ENCODE data around the gene RECQL. TPM values are rescaled to one million over a fixed set of nuclear protein-coding genes. Genes with fewer than 3 reads are reported as not detected.

RECQL gene
- total RNA-seq, 2 donors from 2014 or later = 39.8 to 66.5 TPM

- Histone ChIP-seq H3K9ac (ENCODE audit: extremely low read depth, low read length, poor library complexity, severe bottlenecking) (no peak overlapping the region), H3K4me1 (ENCODE audit: control insufficient read depth, insufficient read depth, low read length) (no peaks in the 10 kb centered on the region), H3K9me3 (ENCODE audit: control insufficient read depth, low read length) (no peaks in the 10 kb centered on the region), H3K27ac (ENCODE audit: low read depth, low read length) (no peak overlapping the region), H3K4me3 (ENCODE audit: low read length) (no peak overlapping the region), H3K27me3 (ENCODE audit: control insufficient read depth, insufficient read depth, low read length, poor library complexity, severe bottlenecking) (no peaks in the 10 kb centered on the region), H3K36me3 (ENCODE audit: control insufficient read depth, insufficient read depth, low read length) (no peaks in the 10 kb centered on the region)
- Mint-ChIP-seq H3K9me3 (no peaks in the 10 kb centered on the region), H3K36me3 (ENCODE audit: low read depth) (no peaks in the 10 kb centered on the region), H3K4me3 (no peak overlapping the region), H3K27ac (no peak overlapping the region), H3K27me3 (ENCODE audit: insufficient read depth) (peaks cover 2% of the 10 kb centered on the region), H3K4me1 (no peaks in the 10 kb centered on the region)
- TF ChIP-seq CTCF (conservative IDR thresholded peaks at IDR 0.05) = no peak
- WGBS, 2 experiments (ENCODE audit: insufficient coverage in 1 of 2, insufficient read length in 1 of 2) = 0% methylated on average over 1 of the region's 1 CpG; no CpG with 5 or more reads in 1 of the 2 experiments
- no peak for DNase-seq
Observed at GRCh38 chr12:21546716-21547115, 45.3 kb upstream of the RECQL start.

GRCh38 chr12:21545557-21545956, 44.1 kb upstream of the RECQL start:
- H3K4me3 ChIP-seq (ENCODE audit: low read length) = no peak overlapping the region
- H3K27me3 ChIP-seq (ENCODE audit: control insufficient read depth, insufficient read depth, low read length, poor library complexity, severe bottlenecking) = no peaks in the 10 kb centered on the region
- TF ChIP-seq CTCF (conservative IDR thresholded peaks at IDR 0.05) = no peak
- no peaks in the 10 kb centered on the region for H3K36me3 ChIP-seq (ENCODE audit: control insufficient read depth, insufficient read depth, low read length)
- no peak for DNase-seq
- H3K27me3 Mint-ChIP-seq (ENCODE audit: insufficient read depth) = peaks cover 2% of the 10 kb centered on the region
- H3K9me3 Mint-ChIP-seq = no peaks in the 10 kb centered on the region
- 87% methylated on average over 2 of the region's 2 CpGs; no CpG with 5 or more reads in 1 of the 2 experiments for WGBS, 2 experiments (ENCODE audit: insufficient coverage in 1 of 2, insufficient read length in 1 of 2)
- no peaks in the 10 kb centered on the region for H3K36me3 Mint-ChIP-seq (ENCODE audit: low read depth)
- no peaks in the 10 kb centered on the region for H3K4me1 Mint-ChIP-seq
- H3K9me3 ChIP-seq (ENCODE audit: control insufficient read depth, low read length) = no peaks in the 10 kb centered on the region
- no peak overlapping the region for H3K4me3 Mint-ChIP-seq
- H3K27ac Mint-ChIP-seq = no peak overlapping the region
- H3K27ac ChIP-seq (ENCODE audit: low read depth, low read length) = no peak overlapping the region
- H3K4me1 ChIP-seq (ENCODE audit: control insufficient read depth, insufficient read depth, low read length) = no peaks in the 10 kb centered on the region
- no peak overlapping the region for H3K9ac ChIP-seq (ENCODE audit: extremely low read depth, low read length, poor library complexity, severe bottlenecking)

- H3K36me3 ChIP-seq (ENCODE audit: control insufficient read depth, insufficient read depth, low read length) = no peaks in the 10 kb centered on the region
- no peaks in the 10 kb centered on the region for H3K4me1 ChIP-seq (ENCODE audit: control insufficient read depth, insufficient read depth, low read length)
- H3K9ac ChIP-seq (ENCODE audit: extremely low read depth, low read length, poor library complexity, severe bottlenecking) = no peak overlapping the region
- Mint-ChIP-seq H3K4me1 (peaks cover 7% of the 10 kb centered on the region), H3K36me3 (ENCODE audit: low read depth) (no peaks in the 10 kb centered on the region), H3K27ac (no peak overlapping the region), H3K9me3 (no peaks in the 10 kb centered on the region), H3K4me3 (no peak overlapping the region), H3K27me3 (ENCODE audit: insufficient read depth) (peaks cover 2% of the 10 kb centered on the region)
- no peaks in the 10 kb centered on the region for H3K27me3 ChIP-seq (ENCODE audit: control insufficient read depth, insufficient read depth, low read length, poor library complexity, severe bottlenecking)
- H3K27ac ChIP-seq (ENCODE audit: low read depth, low read length) = no peak overlapping the region
- DNase-seq = no peak
- no peak overlapping the region for H3K4me3 ChIP-seq (ENCODE audit: low read length)
- H3K9me3 ChIP-seq (ENCODE audit: control insufficient read depth, low read length) = no peaks in the 10 kb centered on the region
- no peak for TF ChIP-seq CTCF (conservative IDR thresholded peaks at IDR 0.05)
Observed at GRCh38 chr12:21543151-21543550, 41.7 kb upstream of the RECQL start.

All from endodermal cell (in vitro differentiated cells).